HT-29 (cell line): ENCODE results near the gene RPL13. TPM values are rescaled to one million over a fixed set of nuclear protein-coding genes. Genes with fewer than 3 reads are reported as not detected.

ENCODE experiments used
- DNase-seq: peaks from one replicate; pipeline ENCODE4 v3.0.0-alpha.2; 2015; ENCODE audit warnings: low spot score
- total RNA-seq: library from RNA; depleted of rRNA; stranded (reverse); fragments of >200 nt; shearing (Covaris generic); gene quantifications from 2 replicates; pipeline ENCODE4 v1.2.3, GENCODE V29; 2014; rRNA removed

Gene RPL13
- 8,222 and 8,866 TPM in 2 replicates for total RNA-seq

GRCh38 chr16:89560378-89561141 lies at the start of gene RPL13:
TSS of gene RPL13 (plus strand) at chr16:89560682. CDS start at chr16:89560960, 278 bp downstream.
- DNase-seq: peak; percentile 97

GRCh38 chr16:89511374-89511773 lies 49.1 kb upstream of the RPL13 start:
- no peak for DNase-seq

- no peak for DNase-seq
These were observed 48.0 kb upstream of the RPL13 start for GRCh38 chr16:89512453-89512852.

GRCh38 chr16:89517128-89517527 lies 43.4 kb upstream of the RPL13 start:
- DNase-seq: no peak

GRCh38 chr16:89519881-89520280 lies 40.6 kb upstream of the RPL13 start:
- DNase-seq: no peak

- no peak for DNase-seq
These were observed 38.2 kb upstream of the RPL13 start for GRCh38 chr16:89522287-89522686.

GRCh38 chr16:89523680-89524344 lies 36.7 kb upstream of the RPL13 start:
- DNase-seq: no peak

- no peak for DNase-seq
These were observed 35.2 kb upstream of the RPL13 start for GRCh38 chr16:89525146-89525913.

GRCh38 chr16:89529097-89529496 lies 31.4 kb upstream of the RPL13 start:
- no peak for DNase-seq

- DNase-seq: no peak
These were observed 29.8 kb upstream of the RPL13 start for GRCh38 chr16:89530401-89531381.

- DNase-seq: no peak
These were observed 28.5 kb upstream of the RPL13 start for GRCh38 chr16:89531821-89532526.

GRCh38 chr16:89534252-89534756 lies 26.2 kb upstream of the RPL13 start:
- no peak for DNase-seq

GRCh38 chr16:89536371-89536770 lies 24.1 kb upstream of the RPL13 start:
- DNase-seq: no peak

- no peak for DNase-seq
These were observed 23.5 kb upstream of the RPL13 start for GRCh38 chr16:89536886-89537548.

GRCh38 chr16:89537549-89537925 lies 22.9 kb upstream of the RPL13 start:
- DNase-seq: no peak

GRCh38 chr16:89538286-89538685 lies 22.2 kb upstream of the RPL13 start:
- no peak for DNase-seq

GRCh38 chr16:89540557-89540956 lies 19.9 kb upstream of the RPL13 start:
- DNase-seq: no peak

- DNase-seq: no peak
These were observed 18.7 kb upstream of the RPL13 start for GRCh38 chr16:89541792-89542191.

GRCh38 chr16:89544113-89544512 lies 16.4 kb upstream of the RPL13 start:
- no peak for DNase-seq

- DNase-seq: no peak
These were observed 15.8 kb upstream of the RPL13 start for GRCh38 chr16:89544713-89545043.
